Fibroblast of skin of right biceps (primary cell): ENCODE measurements around the gene PLOD3.

Experiments
- DNase-seq: peaks from one replicate; pipeline ENCODE4 v3.0.0-alpha.2; 2013

Gene PLOD3

GRCh38 chr7:101179117-101179516 lies 38.3 kb downstream of the PLOD3 start:
- no peak for DNase-seq

- DNase-seq: no peak
Measured at GRCh38 chr7:101177644-101178043, 39.7 kb downstream of the PLOD3 start.

- DNase-seq: no peak
Measured at GRCh38 chr7:101175664-101176063, 41.7 kb downstream of the PLOD3 start.

- DNase-seq: no peak
Measured at GRCh38 chr7:101174322-101174854, 43.0 kb downstream of the PLOD3 start.

- DNase-seq: peak; percentile 52
Measured at GRCh38 chr7:101173752-101174244, 43.6 kb downstream of the PLOD3 start.

GRCh38 chr7:101172854-101173751 lies 44.3 kb downstream of the PLOD3 start:
- DNase-seq: peak; percentile 66

- no peak for DNase-seq
Measured at GRCh38 chr7:101172005-101172853, 45.2 kb downstream of the PLOD3 start.

GRCh38 chr7:101171442-101171837 lies 45.9 kb downstream of the PLOD3 start:
- DNase-seq: no peak

GRCh38 chr7:101170617-101171441 lies 46.6 kb downstream of the PLOD3 start:
- no peak for DNase-seq

- DNase-seq: peak; percentile 48
Measured at GRCh38 chr7:101169838-101170551, 47.4 kb downstream of the PLOD3 start.

GRCh38 chr7:101169110-101169837 lies 48.1 kb downstream of the PLOD3 start:
- DNase-seq: peak; percentile 32

- DNase-seq: peak; percentile 51
Measured at GRCh38 chr7:101168412-101169049, 48.9 kb downstream of the PLOD3 start.

- DNase-seq: no peak
Measured at GRCh38 chr7:101167645-101168411, 49.6 kb downstream of the PLOD3 start.

- DNase-seq: peak; percentile 78
Measured at GRCh38 chr7:101166909-101167644, 50.3 kb downstream of the PLOD3 start.

GRCh38 chr7:101166648-101166908 lies 50.8 kb downstream of the PLOD3 start:
- DNase-seq: no peak

GRCh38 chr7:101165958-101166647 lies 51.3 kb downstream of the PLOD3 start:
- DNase-seq: no peak

GRCh38 chr7:101165075-101165957 lies 52.1 kb downstream of the PLOD3 start, which contains the start of gene VGF:
Gene VGF, minus strand, starts transcription at chr7:101165569. Its CDS starts 726 bp downstream, at chr7:101164843.
- peak; percentile 96 for DNase-seq
